Activated T-helper 1 cell treated with Interleukin-2 at 50 U/mL for 16 hours (primary cell): ENCODE data around the gene CIC.
"Not testable (repeated sequence)": the region's sequence is repeated elsewhere in the genome, so short reads cannot be mapped to it uniquely, and the experiment has no call there.

Experiments
- DNase-seq: peaks from one replicate; pipeline ENCODE4 v3.0.0-alpha.2; 2020; ENCODE audit warnings: low read depth

The CIC gene

DNA sequence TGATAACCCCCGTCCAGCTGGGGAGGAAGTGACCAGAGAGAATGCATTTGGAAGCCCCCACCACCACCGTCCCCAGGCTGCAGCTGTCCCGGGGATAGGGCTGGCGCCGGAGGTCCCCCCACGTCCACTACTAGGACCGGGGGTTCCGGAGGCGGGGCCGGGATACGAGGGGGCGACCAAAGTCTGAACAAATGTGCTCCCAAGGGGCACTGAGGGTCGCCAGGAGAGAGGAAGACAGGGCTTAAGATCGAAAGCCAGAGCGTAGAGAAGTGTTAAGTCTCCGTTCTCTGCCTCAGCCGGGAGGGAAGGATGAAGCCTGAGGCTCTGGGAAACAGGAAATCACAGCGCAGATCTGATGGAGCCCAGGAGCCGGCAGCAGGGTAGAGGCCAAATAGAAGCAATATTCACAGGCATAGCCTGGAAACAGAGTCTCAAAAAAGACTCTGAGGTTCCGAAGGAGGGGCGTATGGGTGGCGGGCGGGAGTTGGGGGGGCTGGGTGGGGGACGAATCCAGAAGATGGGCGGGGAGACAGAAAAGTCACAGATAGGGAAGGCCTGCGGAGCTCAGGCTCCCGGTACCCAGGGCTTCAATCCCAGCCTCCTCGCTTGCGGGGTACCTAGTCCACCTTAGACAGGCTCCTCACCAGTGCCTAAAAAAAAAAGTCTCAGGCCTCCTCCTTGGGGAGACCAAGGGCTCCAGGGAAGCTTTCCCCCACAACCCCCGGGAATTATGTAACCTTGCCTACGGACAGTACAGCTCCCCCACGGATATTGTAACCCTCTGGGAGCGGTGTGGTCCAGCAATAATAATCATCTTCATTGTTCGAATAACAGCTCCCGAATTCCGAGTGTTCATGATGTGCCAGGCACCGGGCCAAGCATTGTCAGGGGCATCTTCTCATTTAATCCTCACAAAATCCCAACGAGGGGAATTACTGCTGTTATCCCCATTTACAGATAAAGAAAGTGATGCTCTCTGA lies 13.0 kb upstream of the CIC start:
- no peak for DNase-seq

DNA sequence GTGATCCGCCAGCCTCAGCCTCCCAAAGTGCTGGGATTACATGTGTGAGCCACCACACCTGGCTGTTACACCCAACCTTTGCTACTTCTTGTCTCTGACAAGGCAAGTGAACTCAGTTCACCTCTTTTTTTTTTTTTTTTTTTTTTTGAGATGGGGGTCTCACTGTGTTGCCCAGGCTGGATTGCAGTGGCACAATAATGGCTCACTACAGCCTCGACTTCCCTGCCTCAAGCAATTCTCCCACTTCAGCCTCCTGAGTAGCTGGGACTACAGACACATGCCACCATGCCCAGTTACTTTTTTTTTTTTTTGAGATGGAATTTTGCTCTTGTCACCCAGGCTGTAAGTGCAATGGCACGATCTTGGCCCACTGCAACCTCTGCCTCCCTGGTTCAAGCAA lies 11.2 kb upstream of the CIC start:
- not testable (repeated sequence) for DNase-seq

DNA sequence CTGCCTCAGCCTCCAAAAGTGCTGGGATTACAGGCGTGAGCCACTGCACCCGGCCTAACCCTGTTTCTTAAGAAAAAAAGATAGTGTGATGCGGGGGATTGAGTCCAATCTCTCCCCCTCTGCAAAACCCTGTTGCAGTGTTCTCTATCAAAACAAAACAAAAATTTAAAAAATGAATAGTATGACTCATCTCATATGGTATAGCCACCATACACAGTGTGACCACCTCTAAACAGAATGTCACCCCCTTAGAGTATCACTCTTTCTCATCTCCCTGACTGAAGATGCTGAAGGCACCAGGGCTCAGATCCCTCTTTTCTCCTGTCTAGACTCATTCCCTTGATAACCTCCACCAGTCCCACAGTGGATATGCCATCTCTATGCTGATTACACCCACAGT lies 7.3 kb upstream of the CIC start:
- no peak for DNase-seq

DNA sequence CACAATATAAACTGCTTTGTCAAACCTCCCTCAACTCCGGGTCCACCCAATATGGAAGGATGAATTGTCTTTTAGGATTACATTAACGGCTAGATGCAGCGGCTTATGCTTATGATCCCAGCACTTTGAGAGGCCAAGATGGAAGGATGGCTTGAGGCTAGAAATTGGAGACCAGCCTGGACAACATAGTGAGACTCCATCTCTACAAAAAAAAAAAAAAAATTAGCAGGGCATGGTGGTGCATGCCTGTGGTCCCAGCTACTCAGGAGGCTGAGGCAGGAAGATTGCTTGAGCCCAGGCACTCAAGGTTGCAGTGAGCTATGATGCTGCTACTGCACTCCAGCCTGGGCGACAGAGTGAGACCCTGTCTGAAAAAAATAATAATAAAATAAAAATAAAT lies 2.9 kb upstream of the CIC start:
- DNase-seq, result not testable (repeated sequence)

DNA sequence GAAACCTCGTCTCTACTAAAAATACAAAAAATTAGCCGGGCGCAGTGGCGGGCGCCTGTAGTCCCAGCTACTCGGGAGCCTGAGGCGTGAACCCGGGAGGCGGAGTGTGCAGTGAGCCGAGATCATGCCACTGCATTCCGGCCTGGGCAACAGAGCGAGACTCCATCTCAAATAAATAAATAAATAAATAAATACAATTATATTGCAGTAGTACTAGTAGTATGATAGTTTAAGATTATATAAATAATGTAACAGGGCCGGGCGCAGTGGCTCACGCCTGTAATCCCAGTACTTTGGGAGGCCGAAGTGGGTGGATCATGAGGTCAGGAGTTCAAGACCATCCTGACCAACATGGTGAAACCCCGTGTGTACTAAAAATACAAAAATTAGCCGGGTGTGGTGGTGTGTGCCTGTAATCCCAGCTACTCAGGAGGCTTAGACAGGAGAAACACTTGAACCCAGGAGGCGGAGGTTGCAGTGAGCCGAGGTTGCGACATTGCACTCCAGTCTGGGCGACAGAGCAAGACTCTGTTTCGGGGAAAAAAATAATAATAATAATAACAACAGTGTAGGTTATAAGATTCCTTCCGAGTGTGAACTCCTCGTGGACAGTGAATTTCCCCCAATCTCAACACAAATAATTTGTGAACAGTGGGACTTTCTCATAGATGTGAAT lies 2.0 kb upstream of the CIC start:
- not testable (repeated sequence) for DNase-seq

DNA sequence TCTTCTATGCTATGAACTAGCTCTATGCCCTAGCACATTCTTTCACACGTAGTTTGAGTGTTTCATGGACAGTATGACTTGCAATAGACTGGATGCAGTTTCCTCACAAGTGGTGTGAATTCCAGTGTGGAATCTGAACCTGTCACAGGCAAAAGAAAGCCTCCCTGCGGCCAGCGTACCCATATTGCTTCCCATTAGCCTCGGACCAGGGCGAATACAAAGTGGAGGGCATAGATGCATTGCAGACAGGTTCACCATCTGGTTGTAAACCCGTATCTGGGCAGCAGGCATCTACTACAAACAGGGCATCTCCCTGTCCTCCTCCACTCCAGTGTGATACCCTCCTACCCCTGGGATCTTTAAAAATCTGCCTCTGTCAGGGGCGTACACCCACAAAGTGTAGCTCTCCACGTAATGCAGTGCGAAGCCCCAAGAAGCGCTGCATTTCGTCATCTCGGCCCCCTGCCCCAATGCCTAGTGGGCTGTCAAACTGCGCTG lies 1.4 kb upstream of the CIC start:
- DNase-seq, result no peak

DNA sequence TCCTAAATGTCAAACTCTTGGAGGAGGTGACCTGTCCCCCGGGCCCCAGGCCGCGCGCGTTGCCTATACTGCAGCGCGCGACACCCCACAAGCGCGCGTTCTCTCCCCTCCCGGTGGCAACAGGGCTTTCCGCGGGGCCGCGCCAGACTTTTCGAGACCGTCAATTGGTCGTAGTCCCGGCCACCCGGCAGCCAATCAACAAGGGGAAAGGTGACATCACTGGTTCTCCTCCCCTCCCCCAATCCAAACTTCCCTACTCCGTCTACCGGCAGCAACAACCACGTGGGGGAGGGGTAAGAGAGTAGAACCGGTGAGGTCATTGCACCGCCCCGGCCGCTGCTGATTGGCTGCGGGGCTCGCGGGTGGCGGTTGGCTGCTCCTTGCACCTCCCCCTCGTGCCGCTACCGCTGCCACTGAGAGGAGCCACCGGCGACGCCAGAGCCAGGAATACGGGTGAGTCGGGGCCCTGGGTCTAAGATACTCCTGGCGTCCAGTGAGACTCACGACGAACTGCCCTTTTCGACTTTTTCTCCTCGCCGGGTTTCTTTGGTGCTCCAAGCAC lies 829 bp upstream of the CIC start:
- DNase-seq, result peak; percentile 95

DNA sequence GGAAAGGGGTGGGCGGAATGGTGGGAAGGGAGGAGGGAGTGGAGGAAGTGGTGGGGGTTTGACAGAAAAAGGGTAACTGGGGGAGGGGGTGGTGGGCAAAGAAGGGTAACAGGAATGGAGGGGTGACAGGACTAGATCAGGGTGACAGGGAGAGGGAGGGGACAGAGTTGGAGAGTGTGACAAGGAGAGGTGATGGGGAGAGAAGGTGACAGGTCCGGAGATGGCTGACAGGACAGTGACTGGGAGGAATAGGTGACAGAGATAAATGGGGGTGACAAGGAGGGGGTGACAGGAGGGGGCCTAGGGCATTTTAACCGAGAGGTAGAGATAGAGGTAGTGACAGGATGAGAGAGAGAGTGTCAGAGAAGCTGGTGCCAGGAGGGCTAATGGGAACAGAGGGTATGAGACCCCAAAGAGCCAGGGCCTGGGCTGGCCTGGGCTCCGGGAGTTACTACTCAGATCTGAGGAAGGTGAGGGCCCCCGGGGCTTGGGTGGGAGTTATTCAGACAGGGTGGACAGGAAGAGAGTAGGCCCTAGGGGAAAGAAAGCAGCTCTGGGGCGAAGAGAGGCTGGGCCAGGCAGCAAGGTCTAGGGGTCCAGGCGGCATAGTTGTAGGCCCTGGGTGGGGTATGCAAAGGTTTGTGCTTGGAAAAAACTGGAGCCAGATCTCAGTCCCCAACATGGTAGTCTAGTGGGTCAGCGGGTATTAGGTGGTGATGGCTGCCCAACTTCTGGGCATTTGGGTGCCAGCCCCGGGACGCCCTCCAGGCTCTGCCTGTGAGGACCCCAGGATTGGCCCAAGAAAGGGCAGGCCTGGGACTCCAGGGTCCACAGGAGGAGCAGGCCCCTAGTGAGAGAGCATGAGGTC lies 660 bp downstream of the CIC start:
- no peak for DNase-seq

DNA sequence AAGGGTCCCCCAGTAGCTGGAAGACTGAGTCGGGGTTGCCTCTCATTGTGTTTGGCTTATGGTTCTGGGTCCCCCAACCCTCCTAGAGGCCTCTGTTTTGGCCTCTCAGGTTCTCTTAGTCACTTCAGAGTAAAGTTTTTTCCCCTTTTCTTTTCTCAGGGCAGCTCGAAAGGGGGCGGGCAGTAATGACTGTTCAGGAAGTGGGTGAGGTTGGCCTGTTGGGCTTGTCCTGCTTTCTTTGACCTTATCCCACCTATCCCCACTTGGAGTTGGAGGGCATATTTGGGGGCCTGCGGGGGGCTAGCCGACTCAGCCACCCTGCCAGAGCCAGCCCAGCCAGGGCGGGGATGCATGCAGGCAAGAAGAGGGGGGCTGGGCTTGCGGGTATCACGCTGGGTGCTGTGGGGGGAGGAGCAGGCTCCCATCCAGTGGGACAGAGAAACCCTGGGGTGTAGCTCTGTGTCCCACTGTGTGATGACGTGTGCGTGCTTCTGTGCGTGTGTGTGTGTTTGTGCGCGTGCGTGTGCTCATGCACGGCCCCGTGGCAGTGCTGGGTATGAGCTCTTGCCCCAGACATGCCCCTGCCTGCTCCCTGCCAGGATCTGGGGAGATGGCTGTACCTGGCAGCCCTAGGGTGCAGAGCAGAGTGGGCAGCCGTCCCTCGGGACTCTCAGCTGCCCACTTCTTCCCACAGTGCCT lies 1.4 kb downstream of the CIC start:
- peak; percentile 42 for DNase-seq

DNA sequence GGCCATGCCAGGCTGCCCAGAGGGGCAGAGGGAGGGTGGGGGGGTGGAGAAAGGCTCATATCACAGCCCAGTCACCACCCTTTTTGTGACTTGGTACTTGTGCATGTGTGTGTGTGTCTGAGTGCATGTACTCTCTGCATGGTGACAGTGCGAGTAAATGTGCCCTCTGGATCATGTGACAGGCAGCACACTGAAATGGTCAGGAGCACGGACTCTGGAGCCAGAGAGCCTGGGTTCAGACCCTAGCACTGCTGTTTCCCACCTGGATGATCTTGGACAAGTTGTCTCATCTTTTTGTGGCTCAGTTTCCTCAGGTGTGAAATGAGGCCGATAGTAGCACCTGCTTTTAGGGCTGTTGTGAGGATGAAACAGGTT lies 2.0 kb downstream of the CIC start:
- no peak for DNase-seq

DNA sequence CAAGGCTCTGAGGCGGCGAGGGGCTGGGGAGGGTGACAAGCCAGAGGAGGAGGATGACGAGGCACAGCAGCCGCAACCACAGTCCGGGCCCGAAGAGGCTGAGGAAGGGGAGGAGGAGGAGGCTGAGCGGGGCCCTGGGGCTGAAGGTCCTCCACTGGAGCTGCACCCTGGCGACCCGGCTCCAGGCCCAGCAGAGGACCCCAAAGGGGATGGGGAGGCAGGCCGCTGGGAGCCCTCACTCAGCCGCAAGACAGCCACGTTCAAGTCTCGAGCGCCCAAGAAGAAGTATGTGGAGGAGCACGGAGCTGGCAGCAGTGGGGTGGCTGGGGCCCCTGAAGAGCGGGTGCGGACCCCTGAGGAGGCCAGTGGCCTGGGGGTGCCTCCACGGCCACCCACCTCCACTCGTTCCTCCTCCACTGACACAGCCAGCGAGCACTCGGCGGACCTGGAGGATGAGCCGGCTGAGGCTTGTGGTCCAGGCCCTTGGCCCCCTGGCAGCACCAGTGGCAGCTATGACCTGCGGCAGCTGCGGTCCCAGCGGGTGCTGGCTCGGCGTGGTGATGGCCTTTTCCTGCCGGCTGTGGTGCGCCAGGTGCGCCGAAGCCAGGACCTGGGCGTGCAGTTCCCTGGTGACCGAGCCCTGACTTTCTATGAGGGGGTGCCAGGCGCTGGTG lies 2.9 kb downstream of the CIC start:
- DNase-seq, result no peak

DNA sequence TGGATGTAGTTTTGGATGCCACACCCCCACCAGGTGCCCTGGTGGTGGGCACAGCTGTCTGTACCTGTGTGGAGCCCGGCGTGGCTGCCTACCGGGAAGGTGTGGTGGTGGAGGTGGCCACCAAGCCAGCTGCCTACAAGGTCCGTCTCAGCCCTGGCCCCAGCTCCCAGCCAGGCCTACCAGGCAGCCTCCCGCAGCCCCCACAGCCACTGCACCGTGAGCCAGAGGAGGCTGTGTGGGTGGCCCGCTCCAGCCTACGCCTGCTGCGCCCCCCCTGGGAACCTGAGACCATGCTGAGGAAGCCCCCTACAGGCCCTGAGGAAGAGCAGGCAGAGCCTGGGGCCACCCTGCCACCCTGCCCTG lies 3.5 kb downstream of the CIC start:
- no peak for DNase-seq

DNA sequence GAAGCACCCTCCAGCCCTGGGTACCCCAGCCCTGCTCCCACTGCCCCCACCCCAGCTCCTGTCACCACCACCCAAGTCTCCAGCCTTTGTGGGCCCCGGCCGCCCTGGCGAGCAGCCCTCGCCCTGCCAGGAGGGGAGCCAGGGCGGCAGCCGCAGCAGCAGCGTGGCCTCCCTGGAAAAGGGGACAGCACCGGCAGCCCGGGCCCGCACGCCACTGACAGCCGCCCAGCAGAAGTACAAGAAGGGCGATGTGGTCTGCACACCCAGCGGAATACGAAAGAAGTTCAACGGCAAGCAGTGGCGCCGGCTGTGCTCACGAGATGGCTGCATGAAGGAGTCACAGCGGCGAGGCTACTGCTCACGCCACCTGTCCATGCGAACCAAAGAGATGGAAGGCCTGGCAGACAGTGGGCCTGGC lies 3.9 kb downstream of the CIC start:
- DNase-seq, result no peak

DNA sequence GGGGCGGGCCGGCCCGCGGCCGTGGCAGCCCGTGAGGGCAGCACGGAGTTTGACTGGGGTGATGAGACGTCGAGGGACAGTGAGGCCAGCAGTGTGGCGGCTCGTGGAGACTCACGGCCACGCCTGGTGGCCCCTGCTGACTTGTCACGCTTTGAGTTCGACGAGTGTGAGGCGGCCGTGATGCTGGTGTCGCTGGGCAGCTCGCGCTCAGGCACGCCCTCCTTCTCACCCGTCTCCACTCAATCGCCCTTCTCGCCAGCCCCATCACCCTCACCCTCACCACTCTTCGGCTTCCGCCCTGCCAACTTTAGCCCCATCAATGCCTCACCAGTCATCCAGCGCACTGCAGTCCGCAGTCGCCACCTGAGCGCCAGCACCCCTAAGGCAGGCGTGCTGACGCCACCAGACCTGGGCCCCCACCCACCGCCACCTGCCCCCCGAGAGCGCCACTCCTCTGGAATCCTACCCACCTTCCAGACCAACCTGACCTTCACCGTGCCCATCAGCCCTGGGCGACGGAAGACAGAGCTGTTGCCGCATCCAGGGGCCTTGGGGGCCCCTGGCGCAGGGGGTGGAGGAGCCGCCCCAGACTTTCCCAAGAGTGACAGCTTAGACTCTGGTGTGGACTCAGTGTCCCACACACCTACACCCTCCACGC lies 4.5 kb downstream of the CIC start:
- no peak for DNase-seq

DNA sequence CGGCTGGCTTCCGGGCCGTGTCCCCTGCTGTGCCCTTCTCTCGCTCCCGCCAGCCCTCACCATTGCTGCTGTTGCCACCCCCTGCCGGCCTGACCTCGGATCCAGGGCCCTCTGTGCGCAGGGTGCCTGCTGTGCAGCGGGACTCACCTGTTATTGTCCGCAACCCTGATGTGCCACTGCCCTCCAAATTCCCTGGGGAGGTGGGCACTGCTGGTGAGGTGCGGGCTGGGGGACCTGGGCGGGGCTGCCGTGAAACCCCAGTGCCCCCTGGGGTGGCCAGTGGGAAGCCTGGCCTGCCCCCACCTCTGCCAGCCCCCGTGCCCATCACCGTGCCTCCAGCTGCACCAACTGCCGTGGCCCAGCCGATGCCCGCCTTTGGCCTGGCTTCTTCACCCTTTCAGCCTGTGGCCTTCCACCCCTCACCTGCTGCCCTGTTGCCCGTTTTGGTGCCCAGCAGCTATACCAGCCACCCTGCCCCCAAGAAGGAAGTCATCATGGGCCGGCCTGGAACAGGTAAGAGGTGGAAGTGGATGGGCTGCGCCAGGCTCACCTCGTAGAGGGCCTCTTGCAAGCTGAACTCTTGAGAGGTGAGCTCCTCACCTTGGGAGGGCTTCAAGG lies 5.1 kb downstream of the CIC start:
- no peak for DNase-seq

DNA sequence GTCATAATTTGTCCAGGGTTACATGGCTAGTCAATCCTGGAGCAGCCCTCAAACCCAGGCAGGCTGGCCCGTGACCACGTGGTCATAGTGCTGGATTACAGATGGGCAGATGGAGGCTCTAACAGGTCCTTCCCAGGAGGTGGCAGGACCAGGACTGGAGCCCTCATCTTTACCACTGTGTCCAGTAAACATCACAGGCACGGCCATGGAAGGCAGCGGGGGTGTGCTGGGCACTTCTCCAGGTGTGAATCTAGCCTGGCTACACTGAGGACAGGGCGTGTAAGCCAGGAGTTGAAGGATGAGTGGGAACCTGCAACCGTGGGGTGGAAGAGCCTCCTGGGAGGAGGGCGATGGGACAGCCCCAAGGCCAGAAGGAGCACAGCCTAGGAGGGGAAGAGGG lies 6.1 kb downstream of the CIC start:
- no peak for DNase-seq

DNA sequence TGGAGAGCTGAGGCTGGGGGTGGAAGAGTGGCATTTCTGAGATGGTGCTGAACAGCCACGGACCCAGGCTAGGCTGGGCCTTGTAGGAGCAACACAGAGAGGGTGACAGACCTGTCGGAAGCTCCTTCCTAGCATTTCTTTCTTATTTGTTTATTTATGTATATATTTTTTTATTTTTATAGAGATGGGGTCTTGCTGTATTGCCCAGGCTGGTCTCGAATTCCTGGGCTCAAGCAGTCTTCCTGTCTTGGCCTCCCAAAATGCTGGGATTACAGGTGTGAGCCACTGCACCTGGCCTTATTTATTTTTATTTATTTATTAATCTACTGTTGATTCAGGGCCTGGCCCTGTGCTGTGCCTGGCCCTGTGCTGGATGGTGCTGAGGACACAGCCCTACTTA lies 6.5 kb downstream of the CIC start:
- DNase-seq, result no peak

DNA sequence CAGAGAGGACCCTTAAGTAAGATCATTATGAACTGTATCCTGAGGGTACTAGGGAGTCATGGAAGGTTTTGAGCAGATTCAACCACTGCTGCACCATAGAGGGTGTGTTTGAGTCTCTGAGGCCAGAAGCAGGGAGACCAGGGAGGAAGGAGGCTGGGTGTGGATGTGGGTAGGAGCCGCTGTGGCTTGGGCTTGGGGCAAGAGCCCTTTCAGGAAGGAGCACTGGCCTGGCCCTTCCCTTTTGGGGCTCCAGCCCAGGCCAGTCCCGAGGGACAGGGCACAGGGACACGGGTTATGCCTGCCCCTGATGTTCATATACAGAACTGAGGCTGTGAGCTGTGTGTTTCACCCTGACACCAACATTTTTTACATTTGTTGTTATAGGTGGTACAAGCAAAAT lies 7.2 kb downstream of the CIC start:
- DNase-seq, result no peak

DNA sequence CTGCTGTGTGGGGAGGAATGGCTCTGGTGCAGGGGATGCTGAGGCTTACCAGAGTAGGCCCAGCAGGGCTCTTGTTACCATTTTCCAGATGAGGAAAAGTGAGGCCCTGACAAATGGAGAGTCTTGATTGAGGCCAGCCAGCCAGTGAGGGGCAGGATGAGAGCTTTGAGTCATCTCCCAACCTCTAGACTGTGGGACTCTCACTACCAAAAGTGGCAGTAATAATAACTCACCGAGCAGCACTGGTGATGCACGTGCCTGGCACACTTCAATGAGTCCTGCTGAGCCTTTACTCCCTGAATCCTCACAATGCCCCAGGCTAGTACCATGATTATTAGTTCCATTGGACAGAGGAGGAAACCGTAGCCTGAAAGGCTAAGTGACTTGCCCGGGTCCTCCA lies 7.8 kb downstream of the CIC start:
- no peak for DNase-seq
